CD4-positive, alpha-beta memory T cell (primary cell): ENCODE results near the gene EIF2B2. TPM values are rescaled to one million over a fixed set of nuclear protein-coding genes. Genes with fewer than 3 reads are reported as not detected.

Experiments used
- CTCF ChIA-PET: fragments of 350-600 bp; sonication (Branson Sonifier 250); formaldehyde crosslinking; loops from one replicate; lab custom pipeline; 2021; ENCODE audit warnings: inconsistent platforms; ENCODE audit not compliant: partially characterized antibody; lab: Charles Lee
- POLR2A ChIA-PET: fragments of 350-600 bp; sonication (Branson Sonifier 250); formaldehyde crosslinking; loops from one replicate; lab custom pipeline; 2021; ENCODE audit not compliant: partially characterized antibody; lab: Charles Lee
- DNase-seq, 5 donors: peaks; one replicate each; pipeline versions ENCODE4 v3.0.0 to v3.0.0-alpha.2; 2020 to 2022; ENCODE audit warnings: mixed read lengths in 1 of 5
- H3K27ac ChIP-seq: one replicate; pipeline ENCODE4 v1.7.0; 2013; ENCODE audit warnings: low read depth, low read length
- H3K27me3 ChIP-seq: 2 replicates; pipeline ENCODE4 v1.7.0; 2013; ENCODE audit warnings: mild to moderate bottlenecking, low read length, moderate library complexity; ENCODE audit not compliant: insufficient read depth
- H3K36me3 ChIP-seq: 2 replicates; pipeline ENCODE4 v1.7.0; 2013; ENCODE audit warnings: mild to moderate bottlenecking, low read length, moderate library complexity; ENCODE audit not compliant: insufficient read depth
- H3K4me1 ChIP-seq: 2 replicates; pipeline ENCODE4 v1.7.0; 2013; ENCODE audit warnings: mild to moderate bottlenecking, low read length, moderate library complexity; ENCODE audit not compliant: insufficient read depth
- H3K4me3 ChIP-seq, 2 donors: one replicate each; pipeline ENCODE4 v1.7.0; 2013; ENCODE audit warnings: low read length in 2 of 2, mild to moderate bottlenecking in 1 of 2
- H3K9me3 ChIP-seq, 2 donors: one replicate each; pipeline ENCODE4 v1.7.0; 2013; ENCODE audit warnings: low read length in 2 of 2, control low read depth in 1 of 2; ENCODE audit not compliant: control insufficient read depth in 1 of 2
- H3K27ac Mint-ChIP-seq, 7 donors: one replicate each; pipeline ENCODE4 v1.8.0; 2020 to 2021; ENCODE audit warnings: mixed read lengths in 7 of 7, mild to moderate bottlenecking in 6 of 7, inconsistent platforms in 3 of 7, moderate library complexity in 3 of 7
- H3K27me3 Mint-ChIP-seq, 2 donors: one replicate each; pipeline ENCODE4 v1.8.0; 2020 to 2021; ENCODE audit warnings: mixed read lengths in 2 of 2
- H3K36me3 Mint-ChIP-seq, 2 donors: one replicate each; pipeline ENCODE4 v1.8.0; 2020 to 2021; ENCODE audit warnings: mixed read lengths in 2 of 2, inconsistent platforms in 1 of 2, mild to moderate bottlenecking in 1 of 2
- H3K4me1 Mint-ChIP-seq, 4 donors: one replicate each; pipeline ENCODE4 v1.8.0; 2020 to 2021; ENCODE audit warnings: mixed read lengths in 4 of 4, mild to moderate bottlenecking in 1 of 4
- H3K4me3 Mint-ChIP-seq, 8 donors: one replicate each; pipeline ENCODE4 v1.8.0; 2020 to 2021; ENCODE audit warnings: mixed read lengths in 8 of 8, mild to moderate bottlenecking in 7 of 8, moderate library complexity in 6 of 8, inconsistent platforms in 3 of 8
- H3K9me3 Mint-ChIP-seq, 8 donors: one replicate each; pipeline ENCODE4 v1.8.0; 2020 to 2021; ENCODE audit warnings: mixed read lengths in 8 of 8, mild to moderate bottlenecking in 5 of 8, inconsistent platforms in 3 of 8, moderate library complexity in 1 of 8
- intact Hi-C: fragments of 100-400 bp; cut with micrococcal nuclease; formaldehyde crosslinking; loops from one replicate; pipeline ENCODE4 v1.15.1; 2023
- polyA plus RNA-seq, 2 donors: library from polyadenylated mRNA; unstranded; fragments of 300-500 nt; fragmentation: Illumina TruSeq; gene quantifications; one replicate each; pipeline ENCODE4 v1.2.3, GENCODE V29; 2021
- total RNA-seq, 2 experiments: library from RNA; stranded (reverse); gene quantifications; one replicate each; pipeline ENCODE4 v1.2.3, GENCODE V29; 2021

EIF2B2 gene
- total and polyA plus RNA-seq, 4 experiments from 2014 or later: 31.3 to 38.8 (median 32.2) TPM

DNA sequence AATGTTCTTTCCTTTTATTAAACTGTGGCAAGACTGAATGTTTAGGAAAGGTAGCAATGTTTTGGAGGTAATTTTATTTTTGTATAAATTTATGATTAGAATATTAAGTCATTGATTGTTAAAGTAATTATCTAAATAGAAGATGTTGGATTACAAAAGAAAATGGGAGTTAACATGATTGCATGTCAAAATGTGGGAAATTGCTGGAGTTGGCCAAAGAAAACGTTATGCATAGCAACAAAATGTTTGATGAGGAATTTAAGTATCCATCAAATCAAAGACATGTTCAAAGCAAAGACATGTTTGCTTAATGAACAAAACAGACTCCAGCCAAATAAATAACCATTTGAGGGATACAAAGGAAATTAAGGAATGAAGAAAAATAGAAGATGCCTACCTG, 51.7 kb downstream of the EIF2B2 start:
- Mint-ChIP-seq H3K27ac (no peak overlapping the region), H3K4me1 (peaks cover 13 to 24% (median 19%) of the 10 kb centered on the region in 4 donors), H3K9me3 (no peaks in the 10 kb centered on the region), H3K4me3 (no peak overlapping the region), H3K36me3 (peaks cover 10 to 17% of the 10 kb centered on the region in 2 donors), H3K27me3 (no peaks in the 10 kb centered on the region)
- ChIA-PET CTCF (no interaction called here), POLR2A (no interaction called here)
- H3K27ac ChIP-seq: no peak overlapping the region
- no peaks in the 10 kb centered on the region for H3K36me3 ChIP-seq
- H3K4me3 ChIP-seq: no peak overlapping the region
- intact Hi-C loops: no loop called here
- peaks cover 17% of the 10 kb centered on the region for H3K4me1 ChIP-seq
- no peaks in the 10 kb centered on the region for H3K27me3 ChIP-seq
- DNase-seq: no peak
- H3K9me3 ChIP-seq: no peaks in the 10 kb centered on the region

- ChIA-PET POLR2A (no interaction called here), CTCF (no interaction called here)
- H3K27ac ChIP-seq: no peak overlapping the region
- H3K4me1 ChIP-seq: peaks cover 14% of the 10 kb centered on the region
- Mint-ChIP-seq H3K9me3 (no peaks in the 10 kb centered on the region), H3K27me3 (no peaks in the 10 kb centered on the region), H3K36me3 (peaks cover 24 to 26% of the 10 kb centered on the region in 2 donors), H3K4me1 (peaks cover 18 to 37% (median 28%) of the 10 kb centered on the region in 4 donors), H3K4me3 (no peak overlapping the region), H3K27ac (peak overlapping the region in 1 of 7 donors; percentile 65)
- no peak for DNase-seq
- no peak overlapping the region for H3K4me3 ChIP-seq
- intact Hi-C loops: loop anchor here (5.0 kb wide), 1 partner anchor 567 kb away; the partner anchor contains the start of genes ISCA2 and NPC2
- no peaks in the 10 kb centered on the region for H3K9me3 ChIP-seq
- no peaks in the 10 kb centered on the region for H3K27me3 ChIP-seq
- H3K36me3 ChIP-seq: no peaks in the 10 kb centered on the region
Measured at GRCh38 chr14:75059642-75060041, 56.9 kb downstream of the EIF2B2 start.

DNA sequence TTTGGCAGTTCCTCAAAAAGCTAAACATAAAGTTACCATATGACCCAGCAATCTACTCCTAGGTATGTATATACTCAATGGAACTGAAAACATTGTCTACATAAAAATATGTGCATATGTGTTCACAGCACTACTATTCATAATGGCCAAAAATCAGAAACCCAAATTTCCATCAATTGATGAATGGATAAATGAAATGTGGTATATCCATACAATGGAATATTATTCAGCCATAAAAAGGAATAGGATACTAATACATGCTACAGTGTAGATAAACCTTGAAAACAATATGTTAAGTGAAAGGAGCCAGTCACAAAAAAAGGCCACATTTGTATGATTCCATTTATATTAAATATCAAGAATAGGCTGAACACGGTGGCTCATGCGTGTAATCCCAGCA, 57.7 kb downstream of the EIF2B2 start:
- no peak for DNase-seq
- Histone ChIP-seq H3K4me1 (peaks cover 14% of the 10 kb centered on the region), H3K36me3 (no peaks in the 10 kb centered on the region), H3K27me3 (no peaks in the 10 kb centered on the region), H3K27ac (no peak overlapping the region), H3K4me3 (no peak overlapping the region), H3K9me3 (no peaks in the 10 kb centered on the region)
- intact Hi-C loops: loop anchor here (5.0 kb wide), 1 partner anchor 568 kb away; the partner anchor contains the start of genes ISCA2 and NPC2
- no peaks in the 10 kb centered on the region for H3K9me3 Mint-ChIP-seq
- H3K27me3 Mint-ChIP-seq: no peaks in the 10 kb centered on the region
- H3K4me1 Mint-ChIP-seq: peaks cover 20 to 42% (median 28%) of the 10 kb centered on the region in 4 donors
- peaks cover 22 to 26% of the 10 kb centered on the region in 2 donors for H3K36me3 Mint-ChIP-seq
- CTCF ChIA-PET: no interaction called here
- POLR2A ChIA-PET: no interaction called here
- no peak overlapping the region for H3K27ac Mint-ChIP-seq
- no peak overlapping the region for H3K4me3 Mint-ChIP-seq

Other genes starting within 250 kb of the EIF2B2 start
- 10 to 100 TPM; 83.1 to 90.3 TPM for gene YLPM1, start 239.6 kb upstream of the EIF2B2 start, total RNA-seq
- 10 to 100 TPM in 1 of 2 donors, 1 to 10 TPM in 1; 2.5 to 21.5 TPM for gene YLPM1, start 239.6 kb upstream of the EIF2B2 start, polyA plus RNA-seq
- not detected for gene PROX2, start 126.8 kb upstream of the EIF2B2 start, total RNA-seq
- gene PROX2, start 126.8 kb upstream of the EIF2B2 start, polyA plus RNA-seq: under 1 TPM in 1 of 2 donors, not detected in 1; 0.05 TPM
- gene DLST, start 121.0 kb upstream of the EIF2B2 start, total RNA-seq: 100 to 1,000 TPM; 101 to 104 TPM
- 10 to 100 TPM in 1 of 2 donors, 1 to 10 TPM in 1; 4.8 to 10.8 TPM for gene DLST, start 121.0 kb upstream of the EIF2B2 start, polyA plus RNA-seq
- 1 to 10 TPM; 2.5 to 2.9 TPM for gene RPS6KL1, start 79.7 kb upstream of the EIF2B2 start, total RNA-seq
- gene RPS6KL1, start 79.7 kb upstream of the EIF2B2 start, polyA plus RNA-seq: under 1 TPM; 0.45 to 0.87 TPM
- gene PGF, start 47.3 kb upstream of the EIF2B2 start, total RNA-seq: not detected
- gene PGF, start 47.3 kb upstream of the EIF2B2 start, polyA plus RNA-seq: under 1 TPM; 0.11 to 0.13 TPM
- gene MLH3, start 48.5 kb downstream of the EIF2B2 start, total RNA-seq: 10 to 100 TPM; 24.9 to 26.8 TPM
- gene MLH3, start 48.5 kb downstream of the EIF2B2 start, polyA plus RNA-seq: 10 to 100 TPM in 1 of 2 donors, 1 to 10 TPM in 1; 3.9 to 12.6 TPM
- 10 to 100 TPM; 38.5 to 46.6 TPM for gene ACYP1, start 61.1 kb downstream of the EIF2B2 start, total RNA-seq
- gene ACYP1, start 61.1 kb downstream of the EIF2B2 start, polyA plus RNA-seq: 10 to 100 TPM; 16.0 to 20.7 TPM
- under 1 TPM; 0.76 to 0.97 TPM for gene ZC2HC1C, start 66.7 kb downstream of the EIF2B2 start, total RNA-seq
- gene ZC2HC1C, start 66.7 kb downstream of the EIF2B2 start, polyA plus RNA-seq: 1 to 10 TPM; 1.5 to 3.6 TPM
- gene NEK9, start 124.1 kb downstream of the EIF2B2 start, total RNA-seq: 100 to 1,000 TPM; 129 to 133 TPM
- gene NEK9, start 124.1 kb downstream of the EIF2B2 start, polyA plus RNA-seq: 10 to 100 TPM in 1 of 2 donors, 1 to 10 TPM in 1; 9.8 to 20.2 TPM
- gene TMED10, start 173.7 kb downstream of the EIF2B2 start, total RNA-seq: 100 to 1,000 TPM; 202 to 217 TPM
- 100 to 1,000 TPM; 338 to 425 TPM for gene TMED10, start 173.7 kb downstream of the EIF2B2 start, polyA plus RNA-seq